Epithelial cell of esophagus (primary cell): ENCODE data around the gene CTDP1.

Experiments
- DNase-seq: peaks from one replicate; pipeline ENCODE4 v3.0.0; 2010; ENCODE audit warnings: low read depth
- H3K4me3 ChIP-seq: 2 replicates; pipeline ENCODE4 v1.5.1; 2011; ENCODE audit warnings: mild to moderate bottlenecking, low read length, control low read depth
- TF ChIP-seq, protein P1 (sequence below): IDR thresholded peaks from 2 replicates; pipeline ENCODE4 v1.5.1; 2011; ENCODE audit warnings: low read depth, mild to moderate bottlenecking, low read length, control low read depth, inconsistent platforms; ENCODE audit not compliant: insufficient read depth; ENCODE audit errors: missing control alignments

Gene CTDP1

DNA sequence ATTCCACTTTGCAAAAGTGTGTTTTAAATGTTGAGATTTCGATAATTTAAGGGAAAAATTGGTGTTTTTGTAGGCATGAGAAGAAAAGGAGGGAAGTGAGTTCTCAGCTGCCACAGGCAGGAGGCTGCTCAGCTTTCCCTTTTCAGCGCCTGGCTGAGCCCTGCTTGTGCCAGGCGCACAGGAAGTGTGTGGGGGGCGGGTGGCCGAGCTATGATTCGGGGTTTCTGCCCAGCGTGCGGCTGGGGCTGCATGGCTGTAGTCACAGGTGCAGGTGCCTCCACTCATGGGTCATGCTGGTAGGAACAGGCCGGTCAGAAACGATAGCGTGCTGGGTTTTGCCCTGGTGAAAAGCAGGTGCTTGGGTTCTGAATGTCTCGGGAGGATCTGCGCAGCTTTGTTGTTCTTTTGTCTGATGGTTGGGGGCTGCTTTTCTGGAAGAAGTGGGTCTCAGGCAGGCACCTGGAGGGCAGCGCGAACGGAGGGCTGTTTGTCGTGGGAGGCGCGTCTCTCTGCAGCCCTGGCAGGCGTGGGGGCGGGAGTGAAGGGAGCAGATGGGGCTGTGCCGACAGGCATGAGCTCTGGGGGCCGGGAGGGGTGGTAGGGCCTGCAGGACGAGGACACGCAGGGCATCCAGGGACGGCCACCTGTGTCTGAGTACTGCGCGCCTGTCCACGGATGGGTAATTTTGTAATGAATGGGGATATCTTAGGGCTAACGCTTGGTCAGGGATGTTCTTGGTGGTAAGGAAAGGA lies 120.2 kb downstream of the CTDP1 start:
- TF ChIP-seq, protein P1, sequence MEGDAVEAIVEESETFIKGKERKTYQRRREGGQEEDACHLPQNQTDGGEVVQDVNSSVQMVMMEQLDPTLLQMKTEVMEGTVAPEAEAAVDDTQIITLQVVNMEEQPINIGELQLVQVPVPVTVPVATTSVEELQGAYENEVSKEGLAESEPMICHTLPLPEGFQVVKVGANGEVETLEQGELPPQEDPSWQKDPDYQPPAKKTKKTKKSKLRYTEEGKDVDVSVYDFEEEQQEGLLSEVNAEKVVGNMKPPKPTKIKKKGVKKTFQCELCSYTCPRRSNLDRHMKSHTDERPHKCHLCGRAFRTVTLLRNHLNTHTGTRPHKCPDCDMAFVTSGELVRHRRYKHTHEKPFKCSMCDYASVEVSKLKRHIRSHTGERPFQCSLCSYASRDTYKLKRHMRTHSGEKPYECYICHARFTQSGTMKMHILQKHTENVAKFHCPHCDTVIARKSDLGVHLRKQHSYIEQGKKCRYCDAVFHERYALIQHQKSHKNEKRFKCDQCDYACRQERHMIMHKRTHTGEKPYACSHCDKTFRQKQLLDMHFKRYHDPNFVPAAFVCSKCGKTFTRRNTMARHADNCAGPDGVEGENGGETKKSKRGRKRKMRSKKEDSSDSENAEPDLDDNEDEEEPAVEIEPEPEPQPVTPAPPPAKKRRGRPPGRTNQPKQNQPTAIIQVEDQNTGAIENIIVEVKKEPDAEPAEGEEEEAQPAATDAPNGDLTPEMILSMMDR: no peak
- DNase-seq: no peak
- H3K4me3 ChIP-seq: no peak overlapping the region

DNA sequence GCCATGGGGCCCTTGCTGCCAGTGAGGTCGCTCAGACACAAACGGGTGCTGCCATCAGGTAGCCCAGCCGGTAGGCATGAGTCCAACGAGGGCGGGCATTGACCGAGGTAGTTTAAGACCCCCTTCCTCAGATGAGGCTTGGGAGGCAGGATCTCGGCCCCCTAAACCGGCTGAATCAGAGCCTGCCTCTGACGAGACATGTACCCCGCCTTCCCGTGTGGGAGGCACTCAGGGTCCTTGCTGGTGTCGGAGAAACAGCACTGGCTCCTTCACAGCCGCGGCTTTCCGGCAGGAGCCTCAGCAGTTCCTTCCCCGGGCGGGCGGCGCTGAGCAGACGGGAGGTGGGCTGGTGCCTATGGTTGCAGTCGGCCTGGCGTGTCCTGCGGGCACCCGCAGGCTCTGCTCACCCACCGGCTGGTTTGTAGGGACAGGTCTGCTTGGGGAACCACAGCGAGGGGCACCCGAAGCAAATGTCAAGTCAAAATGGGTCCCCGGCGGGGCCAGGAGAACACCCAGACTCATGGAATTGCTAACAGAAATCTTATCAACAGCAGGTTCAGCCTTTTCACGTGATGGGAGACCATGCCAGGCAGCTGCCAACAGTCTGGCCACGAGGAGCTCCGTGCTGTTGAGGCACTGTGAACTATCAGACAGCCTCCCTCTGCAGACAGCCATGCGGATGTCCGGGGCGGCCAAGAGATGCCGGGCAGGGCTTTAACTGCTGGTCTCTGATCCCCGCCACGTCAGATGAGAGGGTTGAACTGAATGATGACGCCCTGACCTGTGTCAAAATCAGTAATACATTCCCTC lies 121.0 kb downstream of the CTDP1 start:
- no peak overlapping the region for H3K4me3 ChIP-seq
- TF ChIP-seq, protein P1: no peak
- no peak for DNase-seq

DNA sequence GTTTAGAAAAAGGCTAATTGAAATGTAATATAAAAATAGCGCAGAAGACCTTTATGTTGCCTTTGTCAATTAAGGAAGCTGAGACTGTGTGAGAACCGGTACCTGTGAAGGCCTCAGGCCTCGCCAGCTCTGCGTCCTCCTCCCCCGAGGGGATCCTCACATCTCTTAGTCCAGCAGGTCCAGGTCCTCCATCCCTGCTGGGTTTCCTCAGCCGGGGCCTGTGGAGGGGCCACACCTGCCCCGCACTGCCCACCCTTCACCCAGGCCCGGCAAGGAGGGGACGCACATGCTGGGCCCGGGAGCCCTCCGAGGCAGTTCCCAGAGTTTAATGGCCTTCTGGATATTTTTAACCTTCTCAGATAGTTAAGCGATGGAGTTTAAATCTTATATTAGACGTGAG lies 121.6 kb downstream of the CTDP1 start:
- H3K4me3 ChIP-seq: no peak overlapping the region
- TF ChIP-seq, protein P1: no peak
- no peak for DNase-seq

DNA sequence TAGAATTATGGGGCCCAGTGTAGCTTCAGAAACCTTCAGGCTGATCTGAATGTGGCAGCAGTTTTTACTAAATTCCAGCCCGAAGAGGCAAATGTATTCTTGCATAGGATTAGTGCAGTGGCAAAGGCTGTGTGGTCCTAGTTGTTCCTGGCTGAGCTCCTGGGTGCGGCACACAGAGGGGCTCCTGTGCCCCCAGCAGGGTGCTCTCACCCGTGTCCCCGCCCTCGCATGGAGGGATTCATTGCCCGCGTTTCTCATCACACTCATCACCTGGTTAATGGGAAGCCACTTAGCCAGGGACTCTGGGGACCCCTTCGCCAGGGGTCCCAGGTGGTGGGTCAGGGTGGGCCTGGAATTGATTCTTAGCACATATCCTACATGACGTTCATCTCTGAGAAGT lies 122.0 kb downstream of the CTDP1 start:
- TF ChIP-seq, protein P1: no peak

DNA sequence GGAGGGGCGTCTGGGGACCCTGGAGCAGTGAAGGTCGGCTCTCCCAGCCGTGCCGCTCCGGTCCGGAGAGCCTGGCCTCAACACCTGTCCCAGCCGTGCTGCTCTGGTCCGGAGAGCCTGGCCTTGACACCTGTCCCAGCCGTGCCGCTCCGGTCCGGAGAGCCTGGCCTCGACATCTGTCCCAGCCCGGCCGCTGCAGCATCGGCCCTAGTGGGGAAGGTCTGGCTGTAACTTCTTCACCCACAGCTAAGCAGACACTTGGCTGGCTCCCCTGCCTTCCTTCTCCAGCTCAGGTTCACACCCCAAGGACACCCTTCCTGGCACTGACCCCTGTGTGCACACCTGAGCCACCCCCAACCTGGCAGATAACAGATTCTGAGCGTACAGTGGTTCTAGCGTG lies 122.7 kb downstream of the CTDP1 start:
- TF ChIP-seq, protein P1: no peak
- H3K4me3 ChIP-seq: no peak overlapping the region
- DNase-seq: no peak

More for the DNA sequence above, 122.0 kb downstream of the CTDP1 start:
- no peak overlapping the region for H3K4me3 ChIP-seq
- DNase-seq: no peak

DNA sequence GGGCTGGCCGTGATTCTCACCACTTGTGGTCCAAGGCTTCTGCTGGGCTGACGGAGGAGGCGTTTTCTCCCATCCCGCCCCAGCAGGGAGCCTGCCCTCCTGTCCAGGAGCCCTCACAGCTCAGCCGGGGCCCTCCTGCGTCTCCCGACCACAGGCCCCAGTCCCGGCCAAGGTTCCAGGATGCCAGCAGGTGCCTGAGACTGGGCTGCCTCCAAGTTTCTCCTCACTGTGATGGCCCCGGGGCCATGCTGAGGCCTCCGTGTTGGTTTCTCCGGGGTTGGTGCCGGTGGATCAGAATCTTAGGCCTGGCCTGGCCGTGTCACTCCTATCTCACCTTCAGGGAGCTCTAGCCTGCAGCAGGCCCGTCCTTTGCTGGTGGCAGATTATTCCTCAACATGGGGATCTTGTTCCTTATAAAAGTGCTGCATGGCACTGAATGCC lies 124.0 kb downstream of the CTDP1 start:
- H3K4me3 ChIP-seq: no peak overlapping the region
- TF ChIP-seq, protein P1: no peak
- no peak for DNase-seq
